ENCODE measurements around the gene CCDC124.

CCDC124 gene

GRCh38 chr19:17953316-17953801 is 20.5 kb downstream of the CCDC124 start:
- H3K36me3 Mint-ChIP-seq = no peaks in the 10 kb centered on the region
- H3K4me3 Mint-ChIP-seq = peak overlapping the region; percentile 26 to 52
- peaks cover 37 to 55% of the 10 kb centered on the region in 2 donors for H3K27me3 Mint-ChIP-seq
- ATAC-seq (replicated peaks) = no peak
- no peak for DNase-seq
- H3K27ac Mint-ChIP-seq = no peak overlapping the region
- peaks cover 41 to 50% of the 10 kb centered on the region in 2 donors for H3K4me1 Mint-ChIP-seq
- H3K9me3 Mint-ChIP-seq = no peaks in the 10 kb centered on the region

- no peak overlapping the region for H3K27ac Mint-ChIP-seq
- no peak for ATAC-seq (replicated peaks)
- H3K27me3 Mint-ChIP-seq = peaks cover 37 to 55% of the 10 kb centered on the region in 2 donors
Observed at GRCh38 chr19:17953869-17954268, 21.1 kb downstream of the CCDC124 start.

GRCh38 chr19:17954401-17954800 is 21.6 kb downstream of the CCDC124 start:
- Mint-ChIP-seq H3K9me3 (no peaks in the 10 kb centered on the region), H3K36me3 (no peaks in the 10 kb centered on the region), H3K4me1 (peaks cover 33 to 40% of the 10 kb centered on the region in 2 donors), H3K4me3 (no peak overlapping the region), H3K27me3 (peaks cover 37 to 55% of the 10 kb centered on the region in 2 donors), H3K27ac (peak overlapping the region; percentile 42)
- ATAC-seq (replicated peaks) (no peak), DNase-seq (no peak)

More at GRCh38 chr19:17953869-17954268, 21.1 kb downstream of the CCDC124 start:
- Mint-ChIP-seq H3K4me1 (peaks cover 39 to 46% of the 10 kb centered on the region in 2 donors), H3K36me3 (no peaks in the 10 kb centered on the region), H3K4me3 (no peak overlapping the region), H3K9me3 (no peaks in the 10 kb centered on the region)
- no peak for DNase-seq

GRCh38 chr19:17957149-17957849 is 24.5 kb downstream of the CCDC124 start:
- Mint-ChIP-seq H3K9me3 (no peaks in the 10 kb centered on the region), H3K36me3 (no peaks in the 10 kb centered on the region), H3K27me3 (peaks cover 32 to 50% of the 10 kb centered on the region in 2 donors), H3K27ac (peak overlapping the region; percentile 16), H3K4me1 (peaks cover 11 to 13% of the 10 kb centered on the region in 2 donors), H3K4me3 (no peak overlapping the region)
- ATAC-seq (replicated peaks) (no peak), DNase-seq (no peak)

DNA sequence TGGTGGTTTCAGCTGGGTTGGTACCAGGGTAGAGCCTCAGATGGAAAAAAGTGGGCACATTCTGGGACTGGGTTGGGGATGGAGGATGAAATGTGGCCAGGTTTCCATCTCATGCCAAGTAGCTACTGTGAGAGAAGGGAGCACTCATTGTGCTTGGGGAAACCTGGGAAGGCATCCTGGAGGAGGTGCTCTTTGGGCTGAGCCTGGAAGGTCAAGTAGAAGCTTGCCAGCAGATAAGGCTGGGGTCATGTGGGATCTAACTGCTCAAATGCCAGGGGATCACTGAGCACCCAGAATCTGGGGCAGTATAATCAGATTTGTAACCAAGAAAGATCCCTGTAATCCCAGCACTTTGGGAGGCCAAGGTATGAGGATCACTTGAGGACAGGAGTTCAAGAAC is 25.1 kb downstream of the CCDC124 start:
- peaks cover 7 to 8% of the 10 kb centered on the region in 2 donors for H3K4me1 Mint-ChIP-seq
- H3K9me3 Mint-ChIP-seq = no peaks in the 10 kb centered on the region
- no peak for ATAC-seq (replicated peaks)
- no peak overlapping the region for H3K4me3 Mint-ChIP-seq
- peaks cover 28 to 44% of the 10 kb centered on the region in 2 donors for H3K27me3 Mint-ChIP-seq
- no peak for DNase-seq
- H3K36me3 Mint-ChIP-seq = no peaks in the 10 kb centered on the region
- H3K27ac Mint-ChIP-seq = no peak overlapping the region

GRCh38 chr19:17963936-17964691 is 31.3 kb downstream of the CCDC124 start:
- ATAC-seq (replicated peaks) (no peak), DNase-seq (no peak)
- peaks cover 43 to 60% of the 10 kb centered on the region in 2 donors for H3K27me3 Mint-ChIP-seq
- peaks cover 8 to 18% of the 10 kb centered on the region in 2 donors for H3K4me1 Mint-ChIP-seq
- H3K9me3 Mint-ChIP-seq = no peaks in the 10 kb centered on the region
- H3K4me3 Mint-ChIP-seq = no peak overlapping the region
- no peaks in the 10 kb centered on the region for H3K36me3 Mint-ChIP-seq
- H3K27ac Mint-ChIP-seq = no peak overlapping the region

DNA sequence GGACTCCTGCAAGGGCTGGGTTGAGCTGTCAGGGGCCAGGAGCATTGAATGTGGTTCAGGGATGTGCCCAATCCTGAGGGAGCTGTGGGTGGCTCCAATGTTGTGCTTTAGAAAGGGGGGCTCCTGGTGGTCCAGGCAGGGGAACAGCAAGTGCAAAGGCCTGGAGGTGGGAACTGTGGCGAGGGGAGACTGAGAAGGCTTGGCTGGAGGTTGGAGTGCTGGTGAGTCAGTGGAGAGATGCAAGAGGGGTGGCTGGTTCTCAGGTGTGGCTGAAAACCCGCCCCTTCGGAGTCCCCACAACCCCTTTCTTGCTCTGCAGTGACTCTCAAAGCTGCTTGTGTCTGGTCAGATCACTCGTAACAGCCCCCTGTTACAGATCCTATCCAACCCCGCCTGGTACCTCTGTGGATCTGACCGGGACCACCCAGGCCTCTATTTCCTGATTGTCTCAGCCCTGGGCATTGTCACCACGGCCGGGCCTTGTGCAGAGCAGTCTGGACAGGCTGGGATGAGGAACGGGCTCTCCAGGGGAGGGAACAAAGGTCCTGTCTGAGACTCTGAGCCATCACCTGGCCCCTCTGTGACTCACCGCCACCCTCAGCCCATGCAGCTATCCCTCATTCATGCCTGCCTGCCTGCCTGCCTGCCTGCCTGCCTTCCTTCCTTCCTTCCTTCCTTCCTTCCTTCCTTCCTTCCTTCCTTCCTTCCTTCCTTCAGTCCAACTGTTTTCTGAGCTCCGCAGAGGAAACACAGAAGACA is 32.7 kb downstream of the CCDC124 start:
- no peak overlapping the region for H3K27ac Mint-ChIP-seq
- peak in 1 of 2 donors; percentile 25 for ATAC-seq (replicated peaks)
- H3K36me3 Mint-ChIP-seq = no peaks in the 10 kb centered on the region
- H3K9me3 Mint-ChIP-seq = no peaks in the 10 kb centered on the region
- peaks cover 8 to 18% of the 10 kb centered on the region in 2 donors for H3K4me1 Mint-ChIP-seq
- H3K27me3 Mint-ChIP-seq = peaks cover 43 to 65% of the 10 kb centered on the region in 2 donors
- DNase-seq = no peak
- H3K4me3 Mint-ChIP-seq = no peak overlapping the region

GRCh38 chr19:17966129-17966483 is 33.3 kb downstream of the CCDC124 start:
- Mint-ChIP-seq H3K9me3 (no peaks in the 10 kb centered on the region), H3K4me1 (peaks cover 8 to 18% of the 10 kb centered on the region in 2 donors), H3K27me3 (peaks cover 43 to 65% of the 10 kb centered on the region in 2 donors), H3K4me3 (no peak overlapping the region), H3K36me3 (no peaks in the 10 kb centered on the region), H3K27ac (no peak overlapping the region)
- DNase-seq = no peak
- no peak for ATAC-seq (replicated peaks)

- Mint-ChIP-seq H3K4me1 (peaks cover 8 to 18% of the 10 kb centered on the region in 2 donors), H3K27ac (peak within 1 kb of the TSS; percentile 82), H3K27me3 (peaks cover 43 to 63% of the 10 kb centered on the region in 2 donors), H3K9me3 (no peaks in the 10 kb centered on the region), H3K36me3 (no peaks in the 10 kb centered on the region), H3K4me3 (peak within 1 kb of the TSS; percentile 67 to 73)
- DNase-seq (no peak), ATAC-seq (replicated peaks) (peak in 1 of 2 donors; percentile 40)
Observed at GRCh38 chr19:17966550-17967256, 33.9 kb downstream of the CCDC124 start, which contains the start of gene KCNN1. Gene KCNN1 (plus strand): TSS chr19:17967107. CDS start chr19:17973889, 6,782 bp downstream.

DNA sequence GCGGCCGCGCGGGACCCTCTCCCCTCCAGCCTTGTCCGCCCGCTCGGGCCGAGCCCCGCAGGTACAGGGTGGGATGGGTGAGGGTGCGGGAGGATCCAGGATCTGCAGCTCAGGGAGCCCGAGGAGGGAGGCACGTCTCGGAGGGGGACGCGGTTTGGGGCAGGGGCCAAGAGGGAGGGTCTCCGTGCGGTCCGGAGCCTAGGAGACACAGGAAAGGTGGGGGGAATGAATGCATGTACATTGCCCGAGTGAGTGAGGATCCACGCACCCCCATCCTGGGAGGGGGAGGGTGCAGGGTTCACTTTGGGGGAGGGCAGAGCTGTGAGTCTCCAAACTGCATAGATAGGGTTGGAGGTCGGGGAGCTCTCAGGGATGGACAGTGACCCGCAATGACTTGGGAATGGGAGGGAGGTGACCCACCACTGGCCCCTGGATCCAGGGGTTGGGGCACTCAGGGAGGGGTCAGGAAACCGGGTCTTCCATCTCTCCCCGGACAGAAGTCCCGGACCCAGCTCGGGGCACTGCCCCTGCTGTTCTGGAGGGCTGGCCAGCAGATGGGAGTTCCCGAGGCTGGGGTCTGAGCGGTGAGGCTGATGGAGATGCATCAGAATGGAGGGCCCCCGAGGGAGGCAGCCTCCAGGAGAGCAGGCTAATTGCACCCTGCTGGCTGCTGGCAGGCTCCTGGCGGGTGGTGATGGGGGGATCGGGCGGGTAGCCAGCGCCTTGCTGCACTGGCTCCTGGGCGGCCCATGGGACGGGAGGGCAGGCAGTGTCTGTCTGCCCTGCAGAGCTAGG is 34.6 kb downstream of the CCDC124 start:
- Mint-ChIP-seq H3K27me3 (peaks cover 43 to 59% of the 10 kb centered on the region in 2 donors), H3K9me3 (no peaks in the 10 kb centered on the region), H3K36me3 (no peaks in the 10 kb centered on the region), H3K27ac (peak overlapping the region; percentile 82), H3K4me1 (peaks cover 8 to 18% of the 10 kb centered on the region in 2 donors), H3K4me3 (peak overlapping the region; percentile 52 to 67)
- DNase-seq (no peak), ATAC-seq (replicated peaks) (no peak)

DNA sequence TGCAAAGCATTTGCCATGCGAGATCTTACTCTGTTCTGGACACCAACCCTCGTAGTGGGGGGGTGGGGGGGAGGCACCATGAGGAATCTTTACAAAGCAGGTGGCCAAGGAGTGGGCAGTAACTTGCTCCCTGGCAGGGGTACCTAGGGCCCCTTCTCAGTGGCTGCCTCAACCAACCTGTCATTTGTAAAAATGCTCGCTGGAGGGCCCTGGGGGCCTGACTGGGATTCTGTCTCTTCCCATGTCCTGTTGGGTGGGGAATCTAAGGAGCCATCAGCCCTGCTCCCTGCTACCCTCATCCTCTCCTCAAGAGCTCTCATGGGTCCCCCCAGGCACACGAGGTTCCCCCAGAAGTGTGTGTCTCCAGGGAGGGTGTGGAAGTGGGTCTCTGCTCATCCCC is 35.5 kb downstream of the CCDC124 start:
- DNase-seq = no peak
- H3K36me3 Mint-ChIP-seq = no peaks in the 10 kb centered on the region
- H3K4me1 Mint-ChIP-seq = peaks cover 8 to 18% of the 10 kb centered on the region in 2 donors
- no peak overlapping the region for H3K27ac Mint-ChIP-seq
- H3K27me3 Mint-ChIP-seq = peaks cover 42 to 56% of the 10 kb centered on the region in 2 donors
- no peak for ATAC-seq (replicated peaks)
- H3K9me3 Mint-ChIP-seq = no peaks in the 10 kb centered on the region
- H3K4me3 Mint-ChIP-seq = no peak overlapping the region

DNA sequence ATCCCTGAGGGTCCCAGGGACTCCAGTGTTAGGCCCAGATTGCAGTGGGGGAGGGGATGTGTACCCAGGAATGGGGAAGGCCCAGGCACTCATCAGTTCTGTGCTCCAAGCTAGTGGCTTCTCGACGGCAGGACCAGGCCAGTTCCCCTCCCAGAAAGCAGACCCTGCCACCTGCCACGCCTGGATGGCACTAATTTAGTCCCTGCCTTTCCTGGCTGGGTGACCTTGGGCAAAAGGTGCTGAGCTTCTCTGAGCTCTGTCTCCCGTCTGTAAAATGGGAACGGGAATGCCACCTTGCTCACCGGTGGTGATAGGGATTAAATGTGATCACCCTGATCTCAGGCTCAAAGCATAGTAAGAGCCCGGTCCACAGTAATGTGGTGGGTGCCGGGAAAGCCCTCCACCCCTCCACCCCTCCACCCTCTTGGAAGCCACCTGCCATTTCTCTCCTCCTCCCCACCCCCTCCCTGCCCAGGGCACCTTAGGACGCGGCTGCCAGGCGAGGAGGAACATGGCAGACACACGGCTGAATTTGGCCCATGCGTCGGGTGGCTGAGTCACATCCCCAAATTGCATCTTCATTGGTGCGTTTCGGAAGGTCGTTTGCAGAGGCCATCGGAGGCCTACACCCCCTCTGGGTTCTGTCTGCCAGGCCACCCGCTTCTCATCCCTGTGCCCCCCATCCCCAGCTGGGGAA is 36.4 kb downstream of the CCDC124 start:
- no peak for DNase-seq
- Mint-ChIP-seq H3K27me3 (peaks cover 34 to 47% of the 10 kb centered on the region in 2 donors), H3K4me1 (peaks cover 8 to 18% of the 10 kb centered on the region in 2 donors), H3K27ac (no peak overlapping the region), H3K9me3 (no peaks in the 10 kb centered on the region), H3K36me3 (no peaks in the 10 kb centered on the region), H3K4me3 (no peak overlapping the region)
- no peak for ATAC-seq (replicated peaks)

Data from stimulated activated naive B cell treated with anti-CD40 and anti-IgM and Interleukin-4, amounts not matched to agents 10 μg/mL and 1 μg/mL and 100 μg/mL, for 72 hours (primary cell).